HepG2 (cell line): ENCODE data around the gene MAP3K19. TPM values are rescaled to one million over a fixed set of nuclear protein-coding genes. Genes with fewer than 3 reads are reported as not detected.
A peak's percentile ranks its signal among the peaks of the same experiment; 100 is the strongest.

Experiments
- CBX2 ChIP-seq, 2 experiments: fragments of 200-600 bp in 1 of 2; sonication (generic); formaldehyde crosslinking in 1 of 2; IDR thresholded peaks; 2 replicates each; pipeline versions ENCODE4 v1.7.0 to v1.8.1; 2018 to 2022; ENCODE audit warnings: low read depth in 2 of 2, low read length in 1 of 2, mild to moderate bottlenecking in 1 of 2, missing genetic modification reagents in 1 of 2
- CCAR2 ChIP-seq: fragments of 200-400 bp; formaldehyde crosslinking; optimal IDR thresholded peaks from 2 replicates; pipeline ENCODE3; 2018; ENCODE audit warnings: low read depth, mild to moderate bottlenecking, low read length, moderate library complexity
- EEA1 ChIP-seq: sonication (generic); formaldehyde crosslinking; IDR thresholded peaks from 2 replicates; pipeline ENCODE4 v1.5.1; 2020; ENCODE audit warnings: mild to moderate bottlenecking, missing genetic modification reagents, borderline replicate concordance
- NFE2 ChIP-seq: sonication (generic); formaldehyde crosslinking; IDR thresholded peaks from 2 replicates; pipeline ENCODE4 v1.4.0; 2020; ENCODE audit warnings: missing genetic modification reagents
- NKX3-1 ChIP-seq: sonication (generic); formaldehyde crosslinking; IDR thresholded peaks from 2 replicates; pipeline ENCODE4 v1.5.0; 2020; ENCODE audit warnings: missing genetic modification reagents
- RFX1 ChIP-seq: fragments of 450-650 bp; IDR thresholded peaks from 2 replicates; pipeline ENCODE4 v1.6.1; 2017
- ZNF235 ChIP-seq: sonication (generic); formaldehyde crosslinking; IDR thresholded peaks from 2 replicates; pipeline ENCODE4 v1.8.1; 2023; ENCODE audit warnings: mild to moderate bottlenecking, missing genetic modification reagents, borderline replicate concordance
- ZNF451 ChIP-seq: sonication (generic); formaldehyde crosslinking; IDR thresholded peaks from 2 replicates; pipeline ENCODE4 v1.5.0; 2020; ENCODE audit warnings: mild to moderate bottlenecking, missing genetic modification reagents
- ZNF556 ChIP-seq: sonication (generic); formaldehyde crosslinking; IDR thresholded peaks from 2 replicates; pipeline ENCODE4 v1.4.0; 2020; ENCODE audit warnings: mild to moderate bottlenecking, missing genetic modification reagents, borderline replicate concordance
- ZNF598 ChIP-seq: sonication (generic); formaldehyde crosslinking; IDR thresholded peaks from 2 replicates; pipeline ENCODE4 v1.5.1; 2020; ENCODE audit warnings: mild to moderate bottlenecking, missing genetic modification reagents, borderline replicate concordance
- ZNF816 ChIP-seq: sonication (generic); formaldehyde crosslinking; IDR thresholded peaks from 2 replicates; pipeline ENCODE4 v1.8.0; 2022; ENCODE audit warnings: missing genetic modification reagents, mild to moderate bottlenecking, borderline replicate concordance
- polyA plus RNA-seq, 8 experiments: library from polyadenylated mRNA; depleted of rRNA in 3 of 8; stranded (reverse) in 7 of 8; unstranded in 1 of 8; fragments of >200 nt; fragmentation: Illumina TruSeq in 4 of 8; extraction: Trizol in 4 of 8; gene quantifications; 2 replicates each; pipeline versions ENCODE4 v1.2.1 to v1.2.3, GENCODE V29; 2011 to 2016; ENCODE audit warnings: low read depth in 4 of 8, missing spikeins in 1 of 8, mixed read lengths in 1 of 8; ENCODE audit not compliant: insufficient read depth in 1 of 8
- total RNA-seq, 5 experiments: library from RNA; depleted of rRNA; stranded (reverse); fragments of >200 nt; fragmentation: Illumina TruSeq; extraction: Trizol; gene quantifications; 2 replicates each; pipeline ENCODE4 v1.2.3, GENCODE V29; 2016; ENCODE audit warnings: low read depth in 1 of 5
- TF ChIP-seq, protein P1 (sequence below): sonication (generic); formaldehyde crosslinking; IDR thresholded peaks from 2 replicates; pipeline ENCODE4 v1.4.0; 2020; ENCODE audit warnings: missing genetic modification reagents
- TF ChIP-seq, protein P2 (sequence below): sonication (generic); formaldehyde crosslinking; conservative IDR thresholded peaks from 2 replicates; pipeline ENCODE4 v1.8.1; 2023; ENCODE audit warnings: missing genetic modification reagents
- TF ChIP-seq, protein P3 (sequence below): sonication (generic); formaldehyde crosslinking; conservative IDR thresholded peaks from 2 replicates; pipeline ENCODE4 v1.4.0; 2020; ENCODE audit warnings: missing genetic modification reagents
- TF ChIP-seq, protein P4 (sequence below): sonication (generic); formaldehyde crosslinking; IDR thresholded peaks from 2 replicates; pipeline ENCODE4 v1.5.0; 2020; ENCODE audit warnings: missing genetic modification reagents
- TF ChIP-seq, protein P5 (sequence below): sonication (generic); formaldehyde crosslinking; IDR thresholded peaks from 2 replicates; pipeline ENCODE4 v1.8.0; 2023; ENCODE audit warnings: mild to moderate bottlenecking, missing genetic modification reagents
- TF ChIP-seq, protein P6 (sequence below): IDR thresholded peaks from 2 replicates; pipeline ENCODE4 v1.6.1; 2016; ENCODE audit warnings: low read depth
- TF ChIP-seq, protein P7 (sequence below): IDR thresholded peaks from 2 replicates; pipeline ENCODE4 v1.6.1; 2016; ENCODE audit warnings: mild to moderate bottlenecking, missing biosample characterization, missing genetic modification reagents

MAP3K19 gene
- total and polyA plus RNA-seq, 2 of the 13 experiments (the other 11 are each of a cell fraction or from before 2014, with no cell fraction given), result not detected

DNA sequence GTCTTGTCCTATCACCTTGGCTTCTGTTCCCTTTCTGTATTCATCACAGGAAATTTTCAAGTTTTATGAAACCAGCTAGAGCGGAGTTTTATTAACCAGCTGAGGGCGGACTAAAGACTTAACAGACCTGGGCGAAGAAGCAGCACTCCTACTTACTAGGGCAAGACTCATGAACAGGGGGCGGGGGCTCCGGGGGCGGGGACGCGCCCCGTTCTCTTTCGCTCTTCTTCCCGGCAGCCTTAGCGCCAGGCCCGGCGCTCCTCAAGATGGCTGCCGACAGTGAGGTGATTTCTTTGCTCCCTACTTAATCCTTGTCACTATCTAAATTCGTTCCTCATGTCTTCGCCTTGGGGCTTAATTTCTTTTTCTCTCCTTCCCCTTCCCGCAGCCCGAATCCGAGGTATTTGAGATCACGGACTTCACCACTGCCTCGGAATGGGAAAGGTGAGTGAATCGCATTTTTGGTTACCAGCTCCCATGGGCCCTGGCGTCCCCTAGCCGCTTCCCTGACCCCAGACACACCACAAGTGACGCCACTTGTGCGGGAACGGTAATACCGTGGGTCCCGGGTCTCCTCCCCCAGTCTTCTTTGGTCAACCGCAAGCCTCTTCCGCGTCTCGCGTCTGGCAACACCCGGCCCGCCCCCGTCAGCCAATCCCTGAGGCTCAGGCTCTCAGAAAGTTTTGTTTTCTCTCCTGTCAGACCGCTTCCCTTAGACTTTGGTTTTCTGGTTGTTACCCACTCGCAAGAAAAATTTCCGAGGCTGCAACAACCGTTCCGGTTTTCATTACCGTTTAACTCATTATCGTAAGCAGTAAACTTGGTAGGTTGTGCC lies 5.0 kb upstream of the MAP3K19 start, which contains the start of gene RAB3GAP1 (continued):
- TF ChIP-seq NKX3-1 (CRISPR knock-in tag) (no peak), ZNF556 (CRISPR knock-in tag) (peak; percentile 39; the same call in 1 of the 2 replicates), CBX2 (IDR thresholded peaks at IDR 0.05; ENCODE audit: low read depth, low read length) (no peak), CBX2 (CRISPR knock-in tag; IDR thresholded peaks at IDR 0.05; ENCODE audit: low read depth) (peak; percentile 26; the same call in 1 of the 2 replicates), RFX1 (no peak), ZNF235 (CRISPR knock-in tag) (no peak), NFE2 (CRISPR knock-in tag) (no peak), ZNF816 (CRISPR knock-in tag) (no peak), ZNF598 (CRISPR knock-in tag) (peak; percentile 56; the same call in 1 of the 2 replicates), EEA1 (CRISPR knock-in tag) (no peak), CCAR2 (no peak), ZNF451 (CRISPR knock-in tag) (0 out of 2 replicates have a peak, but pooled peaks have one; percentile 67)
- TF ChIP-seq, protein P1, sequence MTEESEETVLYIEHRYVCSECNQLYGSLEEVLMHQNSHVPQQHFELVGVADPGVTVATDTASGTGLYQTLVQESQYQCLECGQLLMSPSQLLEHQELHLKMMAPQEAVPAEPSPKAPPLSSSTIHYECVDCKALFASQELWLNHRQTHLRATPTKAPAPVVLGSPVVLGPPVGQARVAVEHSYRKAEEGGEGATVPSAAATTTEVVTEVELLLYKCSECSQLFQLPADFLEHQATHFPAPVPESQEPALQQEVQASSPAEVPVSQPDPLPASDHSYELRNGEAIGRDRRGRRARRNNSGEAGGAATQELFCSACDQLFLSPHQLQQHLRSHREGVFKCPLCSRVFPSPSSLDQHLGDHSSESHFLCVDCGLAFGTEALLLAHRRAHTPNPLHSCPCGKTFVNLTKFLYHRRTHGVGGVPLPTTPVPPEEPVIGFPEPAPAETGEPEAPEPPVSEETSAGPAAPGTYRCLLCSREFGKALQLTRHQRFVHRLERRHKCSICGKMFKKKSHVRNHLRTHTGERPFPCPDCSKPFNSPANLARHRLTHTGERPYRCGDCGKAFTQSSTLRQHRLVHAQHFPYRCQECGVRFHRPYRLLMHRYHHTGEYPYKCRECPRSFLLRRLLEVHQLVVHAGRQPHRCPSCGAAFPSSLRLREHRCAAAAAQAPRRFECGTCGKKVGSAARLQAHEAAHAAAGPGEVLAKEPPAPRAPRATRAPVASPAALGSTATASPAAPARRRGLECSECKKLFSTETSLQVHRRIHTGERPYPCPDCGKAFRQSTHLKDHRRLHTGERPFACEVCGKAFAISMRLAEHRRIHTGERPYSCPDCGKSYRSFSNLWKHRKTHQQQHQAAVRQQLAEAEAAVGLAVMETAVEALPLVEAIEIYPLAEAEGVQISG, result no peak; the same call in 1 of the 2 replicates
- TF ChIP-seq, protein P2, sequence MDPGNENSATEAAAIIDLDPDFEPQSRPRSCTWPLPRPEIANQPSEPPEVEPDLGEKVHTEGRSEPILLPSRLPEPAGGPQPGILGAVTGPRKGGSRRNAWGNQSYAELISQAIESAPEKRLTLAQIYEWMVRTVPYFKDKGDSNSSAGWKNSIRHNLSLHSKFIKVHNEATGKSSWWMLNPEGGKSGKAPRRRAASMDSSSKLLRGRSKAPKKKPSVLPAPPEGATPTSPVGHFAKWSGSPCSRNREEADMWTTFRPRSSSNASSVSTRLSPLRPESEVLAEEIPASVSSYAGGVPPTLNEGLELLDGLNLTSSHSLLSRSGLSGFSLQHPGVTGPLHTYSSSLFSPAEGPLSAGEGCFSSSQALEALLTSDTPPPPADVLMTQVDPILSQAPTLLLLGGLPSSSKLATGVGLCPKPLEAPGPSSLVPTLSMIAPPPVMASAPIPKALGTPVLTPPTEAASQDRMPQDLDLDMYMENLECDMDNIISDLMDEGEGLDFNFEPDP (CRISPR knock-in tag), result no peak
- TF ChIP-seq, protein P3, sequence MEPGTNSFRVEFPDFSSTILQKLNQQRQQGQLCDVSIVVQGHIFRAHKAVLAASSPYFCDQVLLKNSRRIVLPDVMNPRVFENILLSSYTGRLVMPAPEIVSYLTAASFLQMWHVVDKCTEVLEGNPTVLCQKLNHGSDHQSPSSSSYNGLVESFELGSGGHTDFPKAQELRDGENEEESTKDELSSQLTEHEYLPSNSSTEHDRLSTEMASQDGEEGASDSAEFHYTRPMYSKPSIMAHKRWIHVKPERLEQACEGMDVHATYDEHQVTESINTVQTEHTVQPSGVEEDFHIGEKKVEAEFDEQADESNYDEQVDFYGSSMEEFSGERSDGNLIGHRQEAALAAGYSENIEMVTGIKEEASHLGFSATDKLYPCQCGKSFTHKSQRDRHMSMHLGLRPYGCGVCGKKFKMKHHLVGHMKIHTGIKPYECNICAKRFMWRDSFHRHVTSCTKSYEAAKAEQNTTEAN, result no peak
- TF ChIP-seq, protein P4, sequence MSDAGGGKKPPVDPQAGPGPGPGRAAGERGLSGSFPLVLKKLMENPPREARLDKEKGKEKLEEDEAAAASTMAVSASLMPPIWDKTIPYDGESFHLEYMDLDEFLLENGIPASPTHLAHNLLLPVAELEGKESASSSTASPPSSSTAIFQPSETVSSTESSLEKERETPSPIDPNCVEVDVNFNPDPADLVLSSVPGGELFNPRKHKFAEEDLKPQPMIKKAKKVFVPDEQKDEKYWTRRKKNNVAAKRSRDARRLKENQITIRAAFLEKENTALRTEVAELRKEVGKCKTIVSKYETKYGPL (CRISPR knock-in tag), result no peak
- TF ChIP-seq, protein P5, sequence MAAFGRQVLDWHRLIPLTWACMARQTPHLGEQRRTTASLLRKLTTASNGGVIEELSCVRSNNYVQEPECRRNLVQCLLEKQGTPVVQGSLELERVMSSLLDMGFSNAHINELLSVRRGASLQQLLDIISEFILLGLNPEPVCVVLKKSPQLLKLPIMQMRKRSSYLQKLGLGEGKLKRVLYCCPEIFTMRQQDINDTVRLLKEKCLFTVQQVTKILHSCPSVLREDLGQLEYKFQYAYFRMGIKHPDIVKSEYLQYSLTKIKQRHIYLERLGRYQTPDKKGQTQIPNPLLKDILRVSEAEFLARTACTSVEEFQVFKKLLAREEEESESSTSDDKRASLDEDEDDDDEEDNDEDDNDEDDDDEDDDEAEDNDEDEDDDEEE (CRISPR knock-in tag), result peak; percentile 88
- TF ChIP-seq, protein P6, sequence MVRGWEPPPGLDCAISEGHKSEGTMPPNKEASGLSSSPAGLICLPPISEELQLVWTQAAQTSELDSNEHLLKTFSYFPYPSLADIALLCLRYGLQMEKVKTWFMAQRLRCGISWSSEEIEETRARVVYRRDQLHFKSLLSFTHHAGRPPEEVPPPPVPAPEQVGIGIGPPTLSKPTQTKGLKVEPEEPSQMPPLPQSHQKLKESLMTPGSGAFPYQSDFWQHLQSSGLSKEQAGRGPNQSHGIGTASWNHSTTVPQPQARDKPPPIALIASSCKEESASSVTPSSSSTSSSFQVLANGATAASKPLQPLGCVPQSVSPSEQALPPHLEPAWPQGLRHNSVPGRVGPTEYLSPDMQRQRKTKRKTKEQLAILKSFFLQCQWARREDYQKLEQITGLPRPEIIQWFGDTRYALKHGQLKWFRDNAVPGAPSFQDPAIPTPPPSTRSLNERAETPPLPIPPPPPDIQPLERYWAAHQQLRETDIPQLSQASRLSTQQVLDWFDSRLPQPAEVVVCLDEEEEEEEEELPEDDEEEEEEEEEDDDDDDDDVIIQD (CRISPR knock-in tag), result 0 out of 2 replicates have a peak, but pooled peaks have one; percentile 29
- TF ChIP-seq, protein P7, sequence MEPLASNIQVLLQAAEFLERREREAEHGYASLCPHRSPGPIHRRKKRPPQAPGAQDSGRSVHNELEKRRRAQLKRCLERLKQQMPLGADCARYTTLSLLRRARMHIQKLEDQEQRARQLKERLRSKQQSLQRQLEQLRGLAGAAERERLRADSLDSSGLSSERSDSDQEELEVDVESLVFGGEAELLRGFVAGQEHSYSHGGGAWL (CRISPR knock-in tag), result peak; percentile 73
